ENCODE results near the gene THSD4. TPM values are rescaled to one million over a fixed set of nuclear protein-coding genes. Genes with fewer than 3 reads are reported as not detected.

The THSD4 gene
- 116 TPM for total RNA-seq
- long read RNA-seq, partial matches to known transcripts = 10 of 119 reads
- long read RNA-seq, other reads (novel, unspliced or antisense) = 109 of 119 reads

DNA sequence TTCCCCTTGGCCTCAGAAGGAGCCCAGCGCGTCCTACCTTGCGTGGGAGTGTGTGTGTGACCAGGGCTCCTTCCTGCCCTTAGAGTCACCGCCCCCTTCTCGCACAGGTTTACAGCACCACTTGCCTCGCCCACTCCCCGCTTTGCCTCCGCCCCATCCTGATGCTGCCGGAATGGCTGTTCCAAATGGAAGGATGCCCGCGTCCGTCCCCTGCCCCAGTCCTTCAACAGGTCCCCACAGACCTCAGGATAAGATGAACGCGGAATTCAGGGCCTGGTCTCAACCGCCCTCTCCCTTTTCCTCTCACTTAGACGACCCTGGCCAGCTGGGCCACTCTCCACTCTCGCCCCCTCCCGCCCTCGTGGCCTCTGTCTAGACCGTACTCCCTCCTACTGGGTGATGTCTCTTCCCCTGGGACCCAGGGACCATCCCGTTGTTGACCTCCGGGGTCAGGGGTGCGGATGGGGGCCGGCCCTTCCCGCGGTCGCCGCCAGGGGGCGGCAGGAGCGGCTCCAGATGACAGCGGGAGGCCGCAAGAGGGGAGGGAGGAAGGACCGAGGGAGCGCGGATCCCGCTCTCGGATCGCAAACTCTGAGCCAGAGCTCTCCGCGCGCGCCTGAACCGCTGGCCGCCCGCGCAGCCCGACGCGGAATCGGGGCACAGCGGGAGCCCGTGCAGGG lies at the start of gene THSD4:
Gene THSD4, plus strand, starts transcription at position 585 of the 680 bp plus-strand sequence.
- DNase-seq (ENCODE audit: low spot score) = peak; percentile 83
- intact Hi-C loops (cut with DNase I) = loop anchor here (2.0 to 5.0 kb wide), 3 partner anchors 117 to 326 kb away; no protein-coding TSS in a partner anchor

DNA sequence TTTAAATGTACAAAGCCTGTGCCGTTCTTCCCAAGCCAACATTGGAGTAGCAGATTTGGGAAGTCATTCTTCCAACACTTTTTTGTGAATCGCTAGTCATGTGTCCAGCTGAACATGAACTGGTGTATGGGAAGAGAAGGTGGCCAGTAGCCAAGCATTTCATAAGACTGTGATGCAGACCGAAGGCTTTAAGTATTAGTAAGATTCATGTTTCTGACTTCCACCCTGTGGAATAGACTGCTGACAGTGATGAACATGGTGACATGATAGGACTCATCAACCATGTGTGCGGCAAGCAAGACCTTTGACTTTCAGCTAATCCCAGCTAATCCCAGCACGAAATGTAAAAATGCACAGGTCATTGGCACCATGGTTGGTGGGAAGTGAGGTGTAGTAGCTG lies 48.3 kb upstream of the THSD4 start:
- no peak for DNase-seq (ENCODE audit: low spot score)
- intact Hi-C loops (cut with DNase I) = no loop called here

DNA sequence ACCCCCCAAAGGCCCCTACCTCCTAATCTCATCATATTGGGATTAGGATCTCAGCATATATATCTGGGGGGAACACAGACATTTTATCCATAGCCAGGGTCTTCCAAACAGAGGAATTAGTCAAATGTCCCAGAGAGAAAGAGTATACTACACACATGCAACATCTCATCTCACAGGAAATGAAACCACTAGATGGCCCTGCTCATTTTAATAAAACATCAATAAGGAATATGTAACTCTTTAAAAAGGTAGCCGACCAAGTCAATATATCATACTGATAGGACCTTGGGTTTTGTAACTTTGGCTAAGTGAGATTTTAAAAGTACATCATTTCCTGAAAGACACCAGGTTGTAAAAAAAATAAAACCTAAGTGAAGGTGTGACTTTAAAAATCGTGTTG lies 45.6 kb upstream of the THSD4 start:
- no peak for DNase-seq (ENCODE audit: low spot score)
- intact Hi-C loops (cut with DNase I) = no loop called here

DNA sequence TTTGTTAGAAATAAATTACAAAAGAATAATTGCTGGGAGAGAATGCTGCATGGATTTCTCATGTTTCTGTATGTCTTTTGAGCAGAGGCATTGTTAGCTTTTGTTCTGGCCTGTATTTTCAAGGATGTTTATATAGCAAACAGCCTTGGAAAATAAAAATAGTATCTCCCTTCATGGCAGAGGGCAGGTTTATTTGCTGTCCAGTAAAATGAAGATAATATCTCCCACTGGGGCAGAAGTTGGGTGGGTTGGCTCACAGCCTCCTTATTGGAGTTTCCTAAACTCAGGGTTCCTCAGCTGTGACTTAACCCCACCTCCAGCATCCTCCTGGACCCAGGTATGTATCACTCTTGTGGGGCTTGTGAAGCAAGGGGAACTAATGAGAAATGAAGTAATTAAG lies 43.7 kb upstream of the THSD4 start:
- intact Hi-C loops (cut with DNase I) = no loop called here
- no peak for DNase-seq (ENCODE audit: low spot score)

DNA sequence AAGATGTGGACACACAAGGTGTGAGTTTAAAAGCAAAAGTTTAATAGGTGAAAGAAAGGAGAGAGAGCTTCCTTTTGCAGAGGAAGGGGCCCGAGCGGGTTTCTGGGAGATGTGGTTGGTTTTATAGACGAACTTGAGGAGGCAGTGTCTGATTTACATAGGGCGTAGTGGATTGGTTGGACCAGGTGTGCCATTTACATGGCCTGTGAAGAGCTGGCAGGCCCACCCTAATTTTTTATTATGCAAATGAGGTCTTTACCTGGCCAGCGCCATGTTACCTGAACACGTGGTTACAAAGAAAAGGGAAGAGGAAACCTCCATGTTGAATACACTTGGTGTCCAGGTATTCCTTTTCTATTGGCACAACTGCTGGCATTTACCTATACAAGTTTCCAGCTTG lies 42.8 kb upstream of the THSD4 start:
- intact Hi-C loops (cut with DNase I) = no loop called here
- DNase-seq (ENCODE audit: low spot score) = no peak

DNA sequence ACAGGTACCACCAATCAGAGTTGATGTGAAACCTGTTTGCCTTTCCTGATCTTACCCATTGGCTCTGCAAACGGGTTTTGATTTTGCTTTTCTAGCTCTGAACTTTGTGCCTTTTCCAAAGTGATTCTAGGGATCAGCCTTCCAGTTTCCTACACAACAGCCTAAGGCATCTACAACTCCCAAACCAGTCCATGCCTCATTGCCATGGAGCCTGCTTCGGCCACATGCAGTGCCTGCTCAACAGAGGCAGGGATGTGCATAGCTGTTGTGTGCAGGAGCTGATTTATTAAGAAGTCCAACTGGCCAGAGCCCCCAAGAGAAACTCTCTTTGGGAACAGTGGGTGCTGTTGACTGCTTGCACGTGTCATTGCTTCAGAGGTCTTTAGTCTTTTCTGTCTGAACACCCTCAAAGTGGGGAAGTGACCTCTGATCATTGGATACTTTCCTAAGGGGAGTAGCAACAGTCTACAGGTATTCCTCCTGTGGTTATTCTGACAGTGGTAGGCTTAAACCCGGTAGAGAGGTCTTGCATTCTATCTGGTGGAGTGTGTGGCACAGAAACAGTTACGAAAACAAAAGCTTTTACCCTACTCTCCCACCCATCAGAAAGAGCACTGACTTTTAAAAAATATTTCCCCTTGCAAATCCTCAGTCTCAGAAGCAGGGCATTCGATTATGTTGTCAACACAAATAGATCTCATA lies 36.6 kb upstream of the THSD4 start:
- no peak for DNase-seq (ENCODE audit: low spot score)
- intact Hi-C loops (cut with DNase I) = no loop called here

DNA sequence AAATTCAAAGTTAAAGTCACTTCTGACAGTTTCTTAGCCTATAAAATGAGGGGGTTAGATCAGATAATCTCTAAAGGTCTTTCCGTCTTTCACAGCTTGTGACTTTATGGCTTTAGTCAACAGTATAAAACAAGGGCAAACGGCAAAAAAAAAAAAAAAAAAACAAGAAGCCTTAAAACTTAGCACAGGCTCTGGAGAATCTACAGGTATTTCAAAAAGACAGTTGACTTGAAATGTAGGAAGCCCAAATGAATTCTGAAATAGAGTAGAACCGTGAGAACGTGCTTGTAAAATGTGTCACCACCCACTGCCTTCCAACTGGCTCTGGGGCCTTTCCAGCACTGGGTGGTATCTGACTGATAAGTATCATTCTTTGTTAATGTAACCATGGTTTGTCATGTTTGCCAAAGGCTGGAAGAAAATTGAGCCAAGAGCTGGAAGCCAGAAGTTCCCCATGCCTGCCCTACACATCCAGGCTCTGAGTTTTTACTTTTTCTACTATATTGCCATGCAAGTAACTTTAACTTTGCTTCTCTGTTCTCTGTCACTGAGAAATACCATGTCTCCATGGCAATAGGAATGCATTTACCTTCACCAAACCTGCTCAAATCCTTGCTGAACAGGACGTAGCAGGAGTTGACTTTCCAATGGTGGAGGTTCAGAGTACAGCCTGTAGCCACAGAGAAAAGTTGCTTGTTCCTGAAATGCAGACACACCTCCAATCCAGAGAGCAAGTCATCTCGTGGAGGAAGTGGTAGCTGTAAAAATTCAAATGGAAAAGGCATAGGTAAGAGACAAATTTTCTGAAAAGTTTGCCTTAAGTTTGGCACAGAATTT lies 35.8 kb upstream of the THSD4 start:
- intact Hi-C loops (cut with DNase I) = no loop called here
- no peak for DNase-seq (ENCODE audit: low spot score)

DNA sequence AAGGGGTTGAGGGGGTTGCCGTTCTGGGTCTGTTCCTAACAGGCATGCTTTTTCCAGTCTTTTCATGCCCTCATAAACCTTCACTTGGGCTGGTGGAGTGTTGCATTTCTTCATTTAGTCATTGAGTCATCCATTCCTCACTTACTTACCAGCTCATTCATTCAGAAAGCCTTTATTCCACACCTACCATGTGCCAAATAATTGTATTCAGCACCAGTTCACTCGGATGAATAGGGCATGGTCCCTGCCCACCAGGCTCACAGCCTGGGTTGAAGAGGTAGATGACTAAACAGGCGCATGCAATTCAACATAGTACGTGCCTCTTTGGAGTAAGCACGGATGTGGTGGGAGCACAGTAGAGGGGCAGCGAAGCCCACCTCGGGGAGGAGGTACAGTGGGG lies 35.1 kb upstream of the THSD4 start:
- no peak for DNase-seq (ENCODE audit: low spot score)
- intact Hi-C loops (cut with DNase I) = no loop called here

DNA sequence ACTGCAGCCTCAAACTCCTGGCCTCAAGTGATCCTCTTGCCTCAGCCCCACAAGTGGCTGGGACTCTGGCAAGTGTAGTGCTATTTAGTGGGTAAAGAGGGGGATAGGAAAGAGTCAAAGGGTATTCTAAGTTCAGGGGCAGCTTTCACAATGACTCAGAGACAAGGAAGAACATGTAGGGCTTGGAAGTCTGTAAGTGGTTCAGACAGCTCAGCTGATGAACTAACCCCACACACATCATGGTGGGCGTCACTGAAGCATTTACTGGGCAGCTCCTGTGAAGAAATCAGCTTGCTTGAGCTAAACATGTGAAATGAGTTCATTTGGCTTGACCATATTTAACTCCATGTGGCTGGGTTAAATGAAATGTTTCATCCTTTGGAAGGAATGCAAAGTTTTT lies 34.6 kb upstream of the THSD4 start:
- DNase-seq (ENCODE audit: low spot score) = no peak
- intact Hi-C loops (cut with DNase I) = no loop called here

DNA sequence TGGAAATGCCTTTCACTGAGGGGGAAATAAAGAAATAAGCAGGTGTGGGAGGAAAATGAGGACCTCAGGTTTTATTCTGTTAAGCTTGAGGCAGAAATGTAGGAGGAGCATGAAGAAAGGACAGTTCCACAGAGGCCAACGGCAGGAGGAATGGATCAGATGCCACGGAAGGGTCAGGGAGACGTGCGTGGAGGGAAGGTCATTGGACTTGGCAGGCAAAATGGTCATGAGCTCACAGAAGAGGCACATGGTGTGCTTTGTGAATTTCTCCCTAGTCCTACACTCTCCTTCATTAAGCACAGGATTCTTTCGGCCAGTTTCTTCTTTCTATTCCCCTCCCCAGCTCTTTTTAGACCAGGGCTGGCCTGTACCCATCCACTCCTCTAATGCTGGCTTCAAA lies 32.5 kb upstream of the THSD4 start:
- intact Hi-C loops (cut with DNase I) = no loop called here
- DNase-seq (ENCODE audit: low spot score) = no peak

DNA sequence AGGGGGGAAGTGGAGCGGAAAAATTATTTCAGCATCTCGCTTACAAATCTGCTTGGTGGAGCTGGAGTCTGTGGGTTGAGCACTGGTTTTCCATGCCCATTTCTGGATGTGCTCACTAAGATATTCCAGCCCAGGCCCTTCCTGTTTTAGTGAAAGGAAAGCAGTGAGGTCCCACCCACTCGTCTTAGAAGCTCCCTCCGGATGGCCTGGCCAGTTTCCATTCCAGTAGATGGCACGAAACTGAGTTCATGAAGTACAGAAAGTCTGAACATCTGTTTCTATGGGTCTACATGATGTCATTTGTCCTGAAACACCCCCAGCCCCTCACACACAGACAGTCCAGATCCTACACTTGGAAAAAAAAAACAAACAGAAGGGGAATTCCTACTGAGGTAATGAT lies 31.9 kb upstream of the THSD4 start:
- DNase-seq (ENCODE audit: low spot score) = no peak

DNA sequence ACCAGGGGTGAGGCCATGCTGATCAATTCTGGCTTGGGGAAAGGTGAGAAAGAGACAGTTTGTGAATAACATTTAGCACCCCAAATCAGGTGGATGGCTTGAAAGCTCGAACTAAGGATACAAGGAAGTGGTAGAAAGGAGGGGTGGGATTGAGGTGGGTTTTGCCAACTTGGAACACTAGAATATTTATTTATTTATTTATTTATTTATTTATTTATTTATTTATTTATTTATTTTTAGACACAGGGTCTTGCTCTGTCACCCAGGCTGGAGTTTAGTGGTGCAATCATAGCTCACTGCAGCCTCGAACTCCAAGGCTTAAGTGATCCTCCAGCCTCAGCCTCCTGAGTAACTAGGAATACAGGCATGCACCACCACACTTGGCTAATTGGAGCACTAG lies 31.0 kb upstream of the THSD4 start:
- intact Hi-C loops (cut with DNase I) = no loop called here
- DNase-seq (ENCODE audit: low spot score) = no peak

More for the DNA sequence above, 31.9 kb upstream of the THSD4 start:
- intact Hi-C loops (cut with DNase I) = no loop called here

DNA sequence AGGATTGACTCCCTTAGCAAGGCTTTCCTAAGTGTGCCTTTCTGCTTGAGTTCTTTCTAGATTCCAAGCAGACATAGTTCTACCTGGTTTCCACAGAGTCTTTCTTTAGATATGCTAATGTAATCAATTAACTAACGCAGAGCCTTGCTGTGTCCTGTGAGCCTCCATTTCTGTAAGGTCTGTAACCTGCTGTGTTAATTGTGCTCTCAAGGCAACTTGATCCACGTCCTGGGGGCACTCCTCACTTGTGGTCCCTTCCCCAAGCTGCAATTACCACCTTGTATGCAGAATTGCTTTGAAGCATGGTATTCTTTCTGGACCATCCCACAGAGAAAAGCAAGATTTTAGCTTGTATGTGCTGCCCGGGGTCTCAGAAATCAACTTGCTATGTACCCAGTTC lies 29.5 kb upstream of the THSD4 start:
- no peak for DNase-seq (ENCODE audit: low spot score)
- intact Hi-C loops (cut with DNase I) = no loop called here

DNA sequence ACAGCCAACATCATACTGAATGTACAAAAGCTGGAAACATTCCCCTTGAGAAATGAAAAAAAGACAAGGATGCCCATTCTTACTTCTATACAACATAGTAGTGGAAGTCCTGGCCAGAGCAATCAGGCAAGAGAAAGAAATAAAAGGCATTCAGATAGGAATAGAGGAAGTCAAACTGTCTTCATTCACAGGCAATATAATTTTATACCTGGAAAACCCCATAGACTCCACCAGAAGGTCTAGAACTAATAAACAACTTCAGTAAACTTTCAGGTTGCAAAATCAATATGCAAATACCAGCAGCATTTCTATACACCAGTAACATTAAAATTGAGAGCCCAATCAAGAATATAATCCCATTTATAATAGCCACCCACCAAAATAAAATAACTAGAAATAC lies 27.1 kb upstream of the THSD4 start:
- intact Hi-C loops (cut with DNase I) = no loop called here
- no peak for DNase-seq (ENCODE audit: low spot score)

DNA sequence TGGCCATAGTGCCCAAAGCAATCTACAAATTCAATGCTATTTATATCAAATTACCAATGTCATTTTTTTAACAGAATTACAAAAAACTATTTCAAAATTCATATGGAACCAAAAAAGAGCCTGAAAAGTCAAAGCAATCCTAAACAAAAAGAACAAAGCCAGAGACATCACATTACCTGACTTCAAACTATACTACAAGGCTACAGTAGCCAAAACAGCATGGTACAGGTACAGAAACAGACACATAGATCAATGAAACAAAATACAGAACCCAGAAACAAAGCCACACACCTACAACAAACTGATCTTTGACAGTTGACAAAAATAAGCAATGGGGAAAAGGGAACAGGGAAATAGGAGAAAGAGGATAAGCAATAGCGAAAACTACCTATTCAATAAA lies 26.6 kb upstream of the THSD4 start:
- no peak for DNase-seq (ENCODE audit: low spot score)
- intact Hi-C loops (cut with DNase I) = no loop called here

DNA sequence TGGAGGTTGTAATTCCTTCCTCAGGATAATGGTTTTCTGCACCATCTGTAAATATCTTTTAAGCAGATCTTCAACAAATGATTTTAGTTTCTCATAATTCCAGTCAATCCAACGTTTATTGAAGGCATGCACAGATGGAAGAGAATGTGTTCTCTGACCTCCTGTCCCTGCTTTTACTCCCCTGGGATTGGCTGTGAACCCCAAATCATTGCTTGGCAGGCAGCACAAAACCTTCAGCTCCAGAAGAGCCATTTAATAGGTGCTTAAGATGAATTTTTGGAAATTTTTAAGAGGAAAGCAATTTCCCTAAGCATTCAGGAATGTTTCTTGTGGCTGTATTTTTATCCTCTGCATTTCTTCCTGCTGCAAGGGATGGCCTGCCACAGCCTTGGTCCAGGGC lies 25.5 kb upstream of the THSD4 start:
- intact Hi-C loops (cut with DNase I) = no loop called here
- DNase-seq (ENCODE audit: low spot score) = no peak

DNA sequence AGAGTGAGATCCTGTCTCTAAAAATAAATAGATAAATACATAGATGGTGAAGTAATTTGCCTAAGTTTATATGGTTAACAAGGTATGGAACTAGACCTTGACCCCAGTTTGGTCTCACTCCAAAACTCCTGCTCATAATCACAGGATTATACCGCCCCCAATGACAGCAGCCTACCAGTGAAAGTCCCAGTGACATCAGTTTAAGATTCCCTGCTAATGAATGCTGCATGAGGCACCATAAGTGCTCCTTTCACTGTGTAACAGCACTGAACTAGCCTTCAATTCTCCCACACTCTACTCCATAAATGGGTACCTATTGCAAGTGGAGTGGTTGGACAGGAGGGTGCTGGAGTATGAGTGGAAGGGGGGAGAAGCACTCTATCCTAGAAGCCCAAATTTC lies 23.7 kb upstream of the THSD4 start:
- intact Hi-C loops (cut with DNase I) = no loop called here

DNA sequence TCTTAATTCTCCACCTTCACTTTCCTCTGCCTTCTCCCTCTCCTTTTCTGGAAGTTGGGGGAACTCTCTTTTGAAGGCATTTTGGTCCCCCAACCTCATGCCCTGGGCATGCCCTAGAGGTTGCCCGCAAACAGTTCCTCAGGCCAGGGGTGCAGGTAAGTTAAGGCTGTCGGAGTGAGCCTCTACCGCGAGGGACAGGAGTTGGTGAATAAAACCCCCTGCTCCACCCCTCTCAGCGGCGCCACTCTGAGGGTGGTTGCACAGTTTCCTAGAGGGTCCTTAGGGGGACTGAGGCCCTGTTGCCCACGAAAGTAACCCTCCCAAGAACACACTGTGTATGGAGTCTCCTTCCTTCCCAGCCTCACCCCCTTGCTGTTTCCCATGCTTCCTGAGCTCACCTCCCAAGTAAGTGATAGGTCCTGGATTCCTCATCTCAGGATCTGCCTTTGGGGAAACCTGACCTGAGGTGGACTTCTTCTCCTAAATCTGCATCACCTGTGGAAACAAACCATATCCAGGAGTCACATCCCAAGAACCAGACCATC lies 23.1 kb upstream of the THSD4 start:
- intact Hi-C loops (cut with DNase I) = no loop called here
- DNase-seq (ENCODE audit: low spot score) = no peak

More for the DNA sequence above, 23.7 kb upstream of the THSD4 start:
- DNase-seq (ENCODE audit: low spot score) = no peak

DNA sequence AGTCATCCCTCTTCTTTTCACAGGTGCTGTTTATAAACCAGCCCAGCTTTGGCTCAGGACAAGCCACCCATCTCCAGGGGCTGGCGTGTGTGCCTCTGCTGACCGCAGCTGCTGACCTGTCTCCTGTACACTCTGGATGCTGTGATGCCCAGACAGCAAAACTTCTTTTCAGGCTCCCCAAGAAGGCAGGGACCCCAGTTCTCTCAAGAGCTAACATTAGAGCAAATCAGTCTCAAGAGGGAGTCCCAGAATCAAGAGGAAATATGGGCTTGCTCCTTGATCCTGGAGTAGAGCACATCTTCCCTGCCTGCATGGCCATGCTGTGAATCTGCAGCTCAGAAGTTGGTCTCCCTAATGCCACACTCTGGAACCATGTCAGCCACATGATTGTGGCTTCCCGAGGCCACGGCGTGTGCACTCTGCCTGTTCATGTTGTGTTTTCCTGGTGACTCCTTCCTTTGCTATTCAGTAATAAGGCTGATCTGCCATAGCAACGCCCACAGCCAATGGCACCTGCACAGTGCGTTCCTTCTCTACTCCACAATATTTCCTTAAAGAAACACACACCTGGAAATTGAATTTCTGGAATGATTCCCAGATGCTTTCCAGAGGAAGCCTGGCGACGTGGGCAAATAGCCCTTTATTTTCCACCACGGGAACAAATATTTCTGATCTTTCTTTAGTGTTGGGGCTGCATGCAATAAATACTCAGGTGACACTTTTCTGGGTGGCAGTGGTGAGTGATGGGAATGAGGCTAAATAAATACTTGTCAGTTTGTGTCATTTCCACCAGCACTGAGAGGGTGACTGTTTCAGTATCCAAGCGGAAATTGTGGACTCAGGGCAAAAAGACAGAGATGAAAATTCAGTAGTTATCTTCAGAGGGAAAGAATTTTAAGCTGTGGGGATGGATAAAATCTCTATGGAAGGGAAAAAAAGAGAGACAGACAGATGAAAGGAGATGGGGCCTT lies 21.9 kb upstream of the THSD4 start:
- DNase-seq (ENCODE audit: low spot score) = no peak
- intact Hi-C loops (cut with DNase I) = no loop called here

Measured in cardiac septum (tissue), 1 donor.